Common myeloid progenitor, CD34-positive (primary cell): ENCODE results near the gene SLC22A23.

Experiments
- CTCF ChIA-PET: fragments of 350-600 bp; sonication (Branson Sonifier 250); formaldehyde crosslinking; loops from one replicate; lab custom pipeline; 2021; ENCODE audit warnings: antibody characterized with exemption; lab: Charles Lee
- POLR2A ChIA-PET: fragments of 350-600 bp; sonication (Branson Sonifier 250); formaldehyde crosslinking; loops from one replicate; lab custom pipeline; 2021; ENCODE audit warnings: antibody characterized with exemption; lab: Charles Lee
- DNase-seq, 3 donors: peaks; one replicate each; pipeline versions ENCODE4 v3.0.0 to v3.0.0-alpha.2; 2013
- H3K27ac ChIP-seq, 2 experiments: 1 replicate in 1 of 2; 2 replicates in 1 of 2; pipeline ENCODE4 v1.7.0; 2013; ENCODE audit warnings: inconsistent platforms in 2 of 2, low read length in 2 of 2, mild to moderate bottlenecking in 2 of 2, low read depth in 1 of 2, moderate library complexity in 1 of 2; ENCODE audit not compliant: severe bottlenecking in 2 of 2, insufficient read depth in 1 of 2, poor library complexity in 1 of 2
- H3K27me3 ChIP-seq, 5 experiments: replicated peaks in 2 of 5; 1 replicate in 3 of 5; 2 replicates in 2 of 5; pipeline versions ENCODE4 v1.6.1 to v1.7.0; 2013; ENCODE audit warnings: low read length in 4 of 5, mild to moderate bottlenecking in 2 of 5, moderate library complexity in 2 of 5, inconsistent platforms in 1 of 5; ENCODE audit not compliant: insufficient read depth in 5 of 5, control insufficient read depth in 4 of 5
- H3K36me3 ChIP-seq, 4 experiments: 1 replicate in 2 of 4; 2 replicates in 2 of 4; pipeline versions ENCODE4 v1.6.1 to v1.7.0; 2013; ENCODE audit warnings: low read length in 3 of 4, control low read depth in 1 of 4, mild to moderate bottlenecking in 1 of 4; ENCODE audit not compliant: control insufficient read depth in 4 of 4, insufficient read depth in 4 of 4
- H3K4me1 ChIP-seq, 4 experiments: 1 replicate in 3 of 4; 2 replicates in 1 of 4; pipeline versions ENCODE4 v1.6.1 to v1.7.1; 2013; ENCODE audit warnings: low read length in 3 of 4, mild to moderate bottlenecking in 3 of 4, control low read depth in 1 of 4, inconsistent platforms in 1 of 4, moderate library complexity in 1 of 4; ENCODE audit not compliant: control insufficient read depth in 4 of 4, insufficient read depth in 4 of 4; ENCODE audit errors: control extremely low read depth in 1 of 4
- H3K4me3 ChIP-seq, 7 experiments: 1 replicate in 4 of 7; 2 replicates in 3 of 7; pipeline versions ENCODE4 v1.5.1 to v1.7.0; 2013; ENCODE audit warnings: mild to moderate bottlenecking in 7 of 7, low read length in 6 of 7, moderate library complexity in 6 of 7, inconsistent platforms in 2 of 7, low read depth in 2 of 7, control low read depth in 1 of 7; ENCODE audit not compliant: insufficient read depth in 4 of 7, control insufficient read depth in 1 of 7; ENCODE audit errors: extremely low read depth in 1 of 7
- H3K9me3 ChIP-seq, 5 experiments: 1 replicate in 4 of 5; 2 replicates in 1 of 5; pipeline versions ENCODE4 v1.6.1 to v1.7.1; 2013; ENCODE audit warnings: low read length in 4 of 5, mild to moderate bottlenecking in 2 of 5, inconsistent platforms in 1 of 5, low read depth in 1 of 5, moderate library complexity in 1 of 5; ENCODE audit not compliant: control insufficient read depth in 4 of 5, insufficient read depth in 2 of 5; ENCODE audit errors: control extremely low read depth in 1 of 5
- WGBS: methylation state at CpG from one replicate; pipeline ENCODE4 v1.1.5; 2013; ENCODE audit not compliant: insufficient coverage; 5-methylcytosine and 5-hydroxymethylcytosine counted together

SLC22A23 gene

GRCh38 chr6:3309391-3310050 lies 147.3 kb downstream of the SLC22A23 start:
- no peaks in the 10 kb centered on the region for H3K27me3 ChIP-seq
- 94% methylated on average over 10 of the region's 11 CpGs for WGBS
- no peak overlapping the region for H3K27ac ChIP-seq
- DNase-seq = no peak
- no peaks in the 10 kb centered on the region for H3K36me3 ChIP-seq
- peaks cover 0 to 4% (median 0%) of the 10 kb centered on the region in 5 experiments for H3K9me3 ChIP-seq
- ChIA-PET POLR2A (no interaction called here), CTCF (no interaction called here)
- H3K4me3 ChIP-seq = no peak overlapping the region
- no peaks in the 10 kb centered on the region for H3K4me1 ChIP-seq

GRCh38 chr6:3308106-3308505 lies 148.7 kb downstream of the SLC22A23 start:
- H3K27ac ChIP-seq = no peak overlapping the region
- no peaks in the 10 kb centered on the region for H3K27me3 ChIP-seq
- POLR2A ChIA-PET = no interaction called here
- whole genome bisulfite sequencing = 93% methylated on average over 6 of the region's 10 CpGs
- CTCF ChIA-PET = no interaction called here
- no peak for DNase-seq
- H3K4me1 ChIP-seq = no peaks in the 10 kb centered on the region
- no peaks in the 10 kb centered on the region for H3K36me3 ChIP-seq
- no peak overlapping the region for H3K4me3 ChIP-seq
- peaks cover 0 to 4% (median 0%) of the 10 kb centered on the region in 5 experiments for H3K9me3 ChIP-seq

GRCh38 chr6:3307436-3307835 lies 149.4 kb downstream of the SLC22A23 start:
- Histone ChIP-seq H3K36me3 (no peaks in the 10 kb centered on the region), H3K4me3 (no peak overlapping the region), H3K27ac (no peak overlapping the region), H3K9me3 (peaks cover 0 to 4% (median 0%) of the 10 kb centered on the region in 5 experiments), H3K4me1 (no peaks in the 10 kb centered on the region), H3K27me3 (no peaks in the 10 kb centered on the region)
- ChIA-PET POLR2A (no interaction called here), CTCF (no interaction called here)
- 83% methylated on average over 6 of the region's 12 CpGs for WGBS
- DNase-seq = no peak

- Histone ChIP-seq H3K4me1 (no peaks in the 10 kb centered on the region), H3K27ac (no peak overlapping the region), H3K36me3 (no peaks in the 10 kb centered on the region), H3K9me3 (peaks cover 0 to 4% (median 0%) of the 10 kb centered on the region in 5 experiments), H3K4me3 (no peak overlapping the region), H3K27me3 (no peaks in the 10 kb centered on the region)
- ChIA-PET POLR2A (no interaction called here), CTCF (no interaction called here)
- no peak for DNase-seq
- WGBS = 95% methylated on average over 10 of the region's 10 CpGs
These were observed 150.0 kb downstream of the SLC22A23 start for GRCh38 chr6:3306848-3307247.

- H3K9me3 ChIP-seq = peaks cover 0 to 4% (median 0%) of the 10 kb centered on the region in 5 experiments
- no peak for DNase-seq
- ChIA-PET POLR2A (no interaction called here), CTCF (no interaction called here)
- no peaks in the 10 kb centered on the region for H3K27me3 ChIP-seq
- no peaks in the 10 kb centered on the region for H3K36me3 ChIP-seq
- WGBS = no CpG with 5 or more reads among the region's 3 CpGs
- no peaks in the 10 kb centered on the region for H3K4me1 ChIP-seq
- H3K4me3 ChIP-seq = no peak overlapping the region
- no peak overlapping the region for H3K27ac ChIP-seq
These were observed 151.0 kb downstream of the SLC22A23 start for GRCh38 chr6:3305831-3306230.

- WGBS = 100% methylated on average over 8 of the region's 8 CpGs
- H3K9me3 ChIP-seq = peaks cover 0 to 4% (median 0%) of the 10 kb centered on the region in 5 experiments
- H3K27me3 ChIP-seq = no peaks in the 10 kb centered on the region
- H3K36me3 ChIP-seq = no peaks in the 10 kb centered on the region
- no peak overlapping the region for H3K4me3 ChIP-seq
- ChIA-PET CTCF (no interaction called here), POLR2A (interaction anchor here (0.5 kb wide), 1 partner anchor 589 kb away, joined by 3 read pairs; no protein-coding TSS in a partner anchor)
- no peak overlapping the region for H3K27ac ChIP-seq
- no peaks in the 10 kb centered on the region for H3K4me1 ChIP-seq
- DNase-seq = no peak
These were observed 151.7 kb downstream of the SLC22A23 start for GRCh38 chr6:3305216-3305565.

GRCh38 chr6:3304500-3305215 lies 152.2 kb downstream of the SLC22A23 start:
- ChIA-PET CTCF (no interaction called here), POLR2A (interaction anchor here (0.5 kb wide), 1 partner anchor 590 kb away, joined by 3 read pairs; no protein-coding TSS in a partner anchor)
- Histone ChIP-seq H3K4me3 (no peak overlapping the region), H3K27ac (no peak overlapping the region), H3K4me1 (no peaks in the 10 kb centered on the region), H3K27me3 (no peaks in the 10 kb centered on the region), H3K36me3 (no peaks in the 10 kb centered on the region), H3K9me3 (peaks cover 0 to 4% (median 0%) of the 10 kb centered on the region in 5 experiments)
- WGBS = over 99% methylated on average over 12 of the region's 16 CpGs
- no peak for DNase-seq
